Fibroblast of pulmonary artery (primary cell): ENCODE data around the gene TRA2A.
"Not testable (repeated sequence)": the region's sequence is repeated elsewhere in the genome, so short reads cannot be mapped to it uniquely, and the experiment has no call there.

ENCODE experiments used
- DNase-seq: peaks from one replicate; pipeline ENCODE4 v3.0.0-alpha.2; 2010; ENCODE audit warnings: low read depth
- H3K4me3 ChIP-seq: replicated peaks from 2 replicates; pipeline ENCODE4 v1.5.1; 2011; ENCODE audit warnings: low read depth, mild to moderate bottlenecking, control low read depth, low read length, moderate library complexity
- TF ChIP-seq, protein P1 (sequence below): IDR thresholded peaks from 2 replicates; pipeline ENCODE4 v1.5.1; 2011; ENCODE audit warnings: mild to moderate bottlenecking, control low read depth, low read length, inconsistent platforms; ENCODE audit errors: missing control alignments

TRA2A gene

GRCh38 chr7:23514755-23515154 lies 17.0 kb downstream of the TRA2A start:
- H3K4me3 ChIP-seq, result no peak overlapping the region
- TF ChIP-seq, protein P1, sequence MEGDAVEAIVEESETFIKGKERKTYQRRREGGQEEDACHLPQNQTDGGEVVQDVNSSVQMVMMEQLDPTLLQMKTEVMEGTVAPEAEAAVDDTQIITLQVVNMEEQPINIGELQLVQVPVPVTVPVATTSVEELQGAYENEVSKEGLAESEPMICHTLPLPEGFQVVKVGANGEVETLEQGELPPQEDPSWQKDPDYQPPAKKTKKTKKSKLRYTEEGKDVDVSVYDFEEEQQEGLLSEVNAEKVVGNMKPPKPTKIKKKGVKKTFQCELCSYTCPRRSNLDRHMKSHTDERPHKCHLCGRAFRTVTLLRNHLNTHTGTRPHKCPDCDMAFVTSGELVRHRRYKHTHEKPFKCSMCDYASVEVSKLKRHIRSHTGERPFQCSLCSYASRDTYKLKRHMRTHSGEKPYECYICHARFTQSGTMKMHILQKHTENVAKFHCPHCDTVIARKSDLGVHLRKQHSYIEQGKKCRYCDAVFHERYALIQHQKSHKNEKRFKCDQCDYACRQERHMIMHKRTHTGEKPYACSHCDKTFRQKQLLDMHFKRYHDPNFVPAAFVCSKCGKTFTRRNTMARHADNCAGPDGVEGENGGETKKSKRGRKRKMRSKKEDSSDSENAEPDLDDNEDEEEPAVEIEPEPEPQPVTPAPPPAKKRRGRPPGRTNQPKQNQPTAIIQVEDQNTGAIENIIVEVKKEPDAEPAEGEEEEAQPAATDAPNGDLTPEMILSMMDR, result no peak
- no peak for DNase-seq

DNA sequence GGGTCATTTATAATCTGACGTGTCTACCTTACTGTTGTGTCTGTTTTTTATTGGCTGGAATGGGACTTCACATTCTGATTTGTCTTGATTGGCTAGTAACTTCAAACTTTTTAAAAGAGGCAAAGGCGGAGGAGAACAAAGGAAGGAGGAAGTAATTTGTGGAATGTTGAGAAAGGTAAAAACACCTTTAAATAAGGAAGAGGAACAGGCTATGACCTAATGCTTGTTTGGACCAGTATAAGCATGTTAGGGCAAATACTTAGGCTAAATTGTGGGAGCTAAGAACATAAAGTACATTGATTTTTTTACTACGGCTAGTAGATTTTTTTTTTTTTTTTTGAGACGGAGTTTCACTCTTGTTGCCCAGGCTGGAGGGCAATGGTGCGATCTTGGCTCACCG lies 18.0 kb downstream of the TRA2A start:
- H3K4me3 ChIP-seq, DNase-seq: not testable (repeated sequence)

GRCh38 chr7:23494009-23494408 lies 37.8 kb downstream of the TRA2A start:
- no peak overlapping the region for H3K4me3 ChIP-seq
- DNase-seq, result no peak
- TF ChIP-seq, protein P1, result no peak

GRCh38 chr7:23491502-23491901 lies 40.3 kb downstream of the TRA2A start:
- DNase-seq, result no peak
- TF ChIP-seq, protein P1, result no peak
- H3K4me3 ChIP-seq, result no peak overlapping the region

DNA sequence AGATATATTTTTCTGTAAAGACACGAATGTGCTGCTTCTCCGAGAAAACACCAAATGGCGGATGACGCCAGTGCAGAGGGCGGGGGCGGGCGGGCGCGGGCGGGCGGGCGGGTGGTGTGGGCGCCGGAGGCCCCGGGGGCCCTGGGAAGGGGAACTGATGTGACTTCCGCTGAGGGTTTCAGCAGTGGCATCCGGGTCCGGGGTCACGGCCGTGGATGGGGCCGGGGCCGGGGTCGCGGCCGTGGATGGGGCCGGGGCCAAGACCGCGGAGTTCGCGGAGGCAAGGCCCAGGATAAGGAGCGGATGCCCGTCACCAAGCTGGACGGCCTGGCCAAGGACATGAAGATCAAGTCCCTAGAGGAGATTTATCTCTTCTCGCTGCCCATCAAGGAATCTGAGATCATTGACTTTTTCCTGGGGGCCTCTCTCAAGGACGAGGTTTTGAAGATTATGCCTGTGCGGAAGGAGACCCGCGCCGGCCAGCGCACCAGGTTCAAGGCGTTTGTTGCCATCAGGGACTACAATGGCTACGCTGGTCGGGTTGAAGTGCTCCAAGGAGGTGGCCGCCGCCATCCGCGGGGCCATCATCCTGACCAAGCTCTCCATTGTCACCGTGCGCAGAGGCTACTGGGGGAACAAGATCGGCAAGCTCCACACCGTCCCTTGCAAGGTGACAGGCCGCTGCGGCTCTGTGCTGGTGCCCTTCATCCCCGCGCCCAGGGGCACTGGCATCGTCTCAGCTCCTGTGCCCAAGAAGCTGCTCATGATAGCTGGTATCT lies 41.2 kb downstream of the TRA2A start:
- TF ChIP-seq, protein P1, result no peak
- DNase-seq, result peak; percentile 38
- peak overlapping the region; percentile 50 for H3K4me3 ChIP-seq

DNA sequence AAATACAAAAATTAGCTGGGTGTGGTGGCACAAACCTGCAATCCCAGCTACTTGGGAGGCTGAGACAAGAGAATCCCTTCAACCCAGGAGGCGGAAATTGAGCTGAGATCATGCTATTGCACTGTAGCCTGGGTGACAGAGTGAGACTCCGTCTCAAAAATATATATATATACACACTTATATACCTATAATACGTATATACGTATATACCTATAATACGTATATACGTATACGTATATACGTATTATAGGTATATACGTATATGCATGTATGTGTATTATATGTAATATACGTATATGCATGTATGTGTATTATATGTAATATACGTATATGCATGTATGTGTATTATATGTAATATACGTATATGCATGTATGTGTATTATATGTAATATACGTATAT lies 43.1 kb downstream of the TRA2A start:
- DNase-seq, H3K4me3 ChIP-seq: not testable (repeated sequence)

DNA sequence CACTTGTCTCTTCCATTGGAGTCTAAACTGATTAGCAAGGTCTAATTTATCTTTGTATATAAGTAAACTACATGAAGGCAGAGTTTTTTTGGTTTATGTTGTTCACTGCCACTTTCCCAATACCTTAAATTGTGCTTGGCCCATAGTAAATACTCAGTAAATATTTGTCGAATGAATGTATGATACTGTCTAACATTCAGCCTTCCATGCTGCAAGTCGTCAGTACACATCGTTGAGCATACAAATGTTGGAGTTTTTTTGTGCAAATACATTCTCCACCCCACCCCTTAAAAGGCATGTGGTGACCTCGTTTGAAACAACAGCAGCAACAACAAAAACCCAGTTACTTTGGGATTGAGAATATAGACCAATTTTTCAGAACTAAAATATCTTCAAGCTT lies 44.1 kb downstream of the TRA2A start:
- no peak for DNase-seq
- no peak overlapping the region for H3K4me3 ChIP-seq
- TF ChIP-seq, protein P1, result no peak

GRCh38 chr7:23486002-23486773 lies 45.6 kb downstream of the TRA2A start:
- no peak overlapping the region for H3K4me3 ChIP-seq
- TF ChIP-seq, protein P1, result no peak
- DNase-seq, result no peak
